GM13976 (cell line): ENCODE results near the gene KRT6A.
A peak's percentile ranks its signal among the peaks of the same experiment; 100 is the strongest.
"Not testable (repeated sequence)": the region's sequence is repeated elsewhere in the genome, so short reads cannot be mapped to it uniquely, and the experiment has no call there.

Experiments
- DNase-seq: peaks from one replicate; pipeline ENCODE4 v3.0.0; 2012; ENCODE audit warnings: low spot score
- CTCF ChIP-seq: IDR thresholded peaks from 2 replicates; pipeline ENCODE4 v1.5.1; 2012; ENCODE audit warnings: borderline replicate concordance, mild to moderate bottlenecking; ENCODE audit not compliant: insufficient read depth; ENCODE audit errors: extremely low read depth, missing control alignments, control extremely low read depth
- in situ Hi-C: fragments of 300-500 bp; cut with MboI; formaldehyde crosslinking; loops from one replicate; pipeline ENCODE4 v1.12.0; 2022; ENCODE audit warnings: low sequenced_read_pairs, mixed read lengths, inconsistent platforms; ENCODE audit not compliant: unreplicated experiment

KRT6A gene

GRCh38 chr12:52448228-52448627 lies 44.8 kb downstream of the KRT6A start:
- no peak for DNase-seq
- in situ Hi-C loops, result no loop called here
- no peak for TF ChIP-seq CTCF

GRCh38 chr12:52447196-52447595 lies 45.9 kb downstream of the KRT6A start:
- in situ Hi-C loops, DNase-seq: not testable (repeated sequence)

GRCh38 chr12:52446367-52447045 lies 46.6 kb downstream of the KRT6A start:
- no peak for TF ChIP-seq CTCF
- in situ Hi-C loops, result no loop called here
- DNase-seq, result no peak

- in situ Hi-C loops, result no loop called here
- DNase-seq, result no peak
- no peak for TF ChIP-seq CTCF
Measured at GRCh38 chr12:52445876-52446275, 47.2 kb downstream of the KRT6A start.

GRCh38 chr12:52444647-52445595 lies 48.1 kb downstream of the KRT6A start:
- in situ Hi-C loops, result no loop called here

GRCh38 chr12:52443966-52444365 lies 49.1 kb downstream of the KRT6A start:
- no peak for TF ChIP-seq CTCF
- in situ Hi-C loops, result no loop called here
- no peak for DNase-seq

More at GRCh38 chr12:52444647-52445595, 48.1 kb downstream of the KRT6A start:
- TF ChIP-seq CTCF, result no peak
- no peak for DNase-seq

GRCh38 chr12:52442600-52443061 lies 50.4 kb downstream of the KRT6A start:
- DNase-seq, result peak; percentile 3
- in situ Hi-C loops, result no loop called here
- TF ChIP-seq CTCF, result no peak
